OCI-LY1 (cell line): Measurements from ENCODE around the gene ESRRA.

Experiments used
- H2AFZ ChIP-seq: fragments of 200-600 bp; sonication (generic), shearing (Covaris generic); 2 replicates; pipeline ENCODE4 v1.6.0; 2014; ENCODE audit warnings: antibody characterized with exemption, mild to moderate bottlenecking, low read length
- H3F3A ChIP-seq: fragments of 200-600 bp; sonication (generic), shearing (Covaris generic); 2 replicates; pipeline ENCODE4 v1.6.0; 2014; ENCODE audit warnings: mild to moderate bottlenecking, antibody characterized with exemption, low read length, moderate library complexity; ENCODE audit not compliant: insufficient read depth
- H3K27ac ChIP-seq: fragments of 200-600 bp; sonication (generic); 2 replicates; pipeline ENCODE4 v1.5.1; 2014; ENCODE audit warnings: low read length, mixed run types, mild to moderate bottlenecking, low read depth; ENCODE audit not compliant: poor library complexity, severe bottlenecking
- H3K27me3 ChIP-seq: fragments of 200-600 bp; sonication (generic); 2 replicates; pipeline ENCODE4 v1.6.0; 2014; ENCODE audit warnings: antibody characterized with exemption, mild to moderate bottlenecking, low read length, moderate library complexity; ENCODE audit not compliant: insufficient read depth
- H3K36me3 ChIP-seq: fragments of 200-600 bp; sonication (generic); 2 replicates; pipeline ENCODE4 v1.6.1; 2014; ENCODE audit warnings: mild to moderate bottlenecking, antibody characterized with exemption, low read length, moderate library complexity, mixed read lengths; ENCODE audit not compliant: insufficient read depth
- H3K4me1 ChIP-seq: fragments of 200-600 bp; sonication (generic); 2 replicates; pipeline ENCODE4 v1.5.1; 2014; ENCODE audit warnings: mild to moderate bottlenecking, low read length, moderate library complexity; ENCODE audit not compliant: insufficient read depth, severe bottlenecking
- H3K4me2 ChIP-seq: fragments of 200-600 bp; sonication (generic), shearing (Covaris generic); 2 replicates; pipeline ENCODE4 v1.6.1; 2014; ENCODE audit warnings: low read length
- H3K4me3 ChIP-seq: fragments of 200-600 bp; sonication (generic); 2 replicates; pipeline ENCODE4 v1.5.1; 2014; ENCODE audit warnings: low read length, low read depth, mild to moderate bottlenecking, mixed read lengths; ENCODE audit not compliant: poor library complexity, severe bottlenecking
- H3K79me2 ChIP-seq: fragments of 200-600 bp; shearing (Covaris generic); 2 replicates; pipeline ENCODE4 v1.6.1; 2016; ENCODE audit warnings: mixed run types, low read length, mixed read lengths; ENCODE audit not compliant: insufficient read depth
- H3K9ac ChIP-seq: fragments of 200-600 bp; sonication (generic), shearing (Covaris generic); 2 replicates; pipeline ENCODE4 v1.6.1; 2014; ENCODE audit warnings: mild to moderate bottlenecking, low read length, mixed read lengths
- H3K9me2 ChIP-seq: fragments of 200-600 bp; sonication (generic), shearing (Covaris generic); 2 replicates; pipeline ENCODE4 v1.6.1; 2014; ENCODE audit warnings: low read depth, mild to moderate bottlenecking, low read length, mixed read lengths
- H3K9me3 ChIP-seq: fragments of 200-600 bp; shearing (Covaris generic); 2 replicates; pipeline ENCODE4 v1.6.1; 2014; ENCODE audit warnings: low read length, mixed read lengths
- H4K20me1 ChIP-seq: fragments of 200-600 bp; sonication (generic), shearing (Covaris generic); 2 replicates; pipeline ENCODE4 v1.6.0; 2016; ENCODE audit warnings: mild to moderate bottlenecking, low read length; ENCODE audit not compliant: insufficient read depth
- CTCF ChIP-seq: fragments of 200-600 bp; sonication (generic), shearing (Covaris generic); IDR thresholded peaks from 2 replicates; pipeline ENCODE4 v1.5.1; 2017; ENCODE audit warnings: mild to moderate bottlenecking, antibody characterized with exemption, low read length, moderate library complexity, mixed read lengths
- EZH2 ChIP-seq: fragments of 200-600 bp; sonication (generic), shearing (Covaris generic); IDR thresholded peaks from 2 replicates; pipeline ENCODE4 v1.8.0; 2017; ENCODE audit warnings: borderline replicate concordance, mixed run types, mild to moderate bottlenecking, antibody characterized with exemption, low read length, moderate library complexity, mixed read lengths

The ESRRA gene

GRCh38 chr11:64263947-64264317, 41.4 kb upstream of the ESRRA start:
- no peaks in the 10 kb centered on the region for H3K27me3 ChIP-seq
- no peak overlapping the region for H3K4me2 ChIP-seq
- no peak overlapping the region for H3K9ac ChIP-seq
- H3K36me3 ChIP-seq: peaks cover 28% of the 10 kb centered on the region
- TF ChIP-seq CTCF: no peak
- no peak for TF ChIP-seq EZH2
- H3K9me3 ChIP-seq: no peaks in the 10 kb centered on the region
- no peak overlapping the region for H2AFZ ChIP-seq
- H3K4me3 ChIP-seq: no peak overlapping the region
- peaks cover 13% of the 10 kb centered on the region for H3K4me1 ChIP-seq
- H3K27ac ChIP-seq: no peak overlapping the region
- H3F3A ChIP-seq: no peaks in the 10 kb centered on the region
- no peaks in the 10 kb centered on the region for H4K20me1 ChIP-seq
- H3K9me2 ChIP-seq: no peaks in the 10 kb centered on the region
- no peaks in the 10 kb centered on the region for H3K79me2 ChIP-seq

GRCh38 chr11:64264371-64264852, 40.9 kb upstream of the ESRRA start:
- H3K4me3 ChIP-seq: no peak overlapping the region
- no peaks in the 10 kb centered on the region for H4K20me1 ChIP-seq
- no peak for TF ChIP-seq CTCF
- TF ChIP-seq EZH2: no peak
- H3K9me3 ChIP-seq: no peaks in the 10 kb centered on the region
- no peak overlapping the region for H3K4me2 ChIP-seq
- H3K27me3 ChIP-seq: no peaks in the 10 kb centered on the region
- H3K9me2 ChIP-seq: no peaks in the 10 kb centered on the region
- H3K79me2 ChIP-seq: no peaks in the 10 kb centered on the region
- no peak overlapping the region for H2AFZ ChIP-seq
- H3K36me3 ChIP-seq: peaks cover 23% of the 10 kb centered on the region
- H3K9ac ChIP-seq: no peak overlapping the region
- no peaks in the 10 kb centered on the region for H3F3A ChIP-seq
- H3K27ac ChIP-seq: no peak overlapping the region
- H3K4me1 ChIP-seq: peaks cover 16% of the 10 kb centered on the region

- TF ChIP-seq EZH2 (no peak), CTCF (no peak)
- no peaks in the 10 kb centered on the region for H4K20me1 ChIP-seq
- H3K4me3 ChIP-seq: no peak overlapping the region
- no peaks in the 10 kb centered on the region for H3K79me2 ChIP-seq
- no peaks in the 10 kb centered on the region for H3F3A ChIP-seq
- no peak overlapping the region for H3K27ac ChIP-seq
- no peaks in the 10 kb centered on the region for H3K9me3 ChIP-seq
- no peak overlapping the region for H2AFZ ChIP-seq
- H3K36me3 ChIP-seq: peaks cover 14% of the 10 kb centered on the region
- peaks cover 16% of the 10 kb centered on the region for H3K4me1 ChIP-seq
- H3K9ac ChIP-seq: no peak overlapping the region
- H3K4me2 ChIP-seq: no peak overlapping the region
- H3K9me2 ChIP-seq: no peaks in the 10 kb centered on the region
- H3K27me3 ChIP-seq: no peaks in the 10 kb centered on the region
These were observed 39.9 kb upstream of the ESRRA start for GRCh38 chr11:64265176-64266160.
